Glutamatergic neuron (in vitro differentiated cells): Measurements from ENCODE around the gene MED12L. TPM values are rescaled to one million over a fixed set of nuclear protein-coding genes. Genes with fewer than 3 reads are reported as not detected.

Source experiments
- DNase-seq: peaks from one replicate; pipeline ENCODE4 v3.0.0; 2022
- H3K27ac Mint-ChIP-seq: one replicate; pipeline ENCODE4 v1.8.0; 2020; ENCODE audit warnings: mild to moderate bottlenecking, mixed read lengths, inconsistent platforms; ENCODE audit not compliant: unreplicated experiment
- H3K27me3 Mint-ChIP-seq: one replicate; pipeline ENCODE4 v1.8.0; 2020; ENCODE audit warnings: mild to moderate bottlenecking, moderate library complexity, mixed read lengths, inconsistent platforms; ENCODE audit not compliant: unreplicated experiment
- H3K36me3 Mint-ChIP-seq: one replicate; pipeline ENCODE4 v1.8.0; 2020; ENCODE audit warnings: mild to moderate bottlenecking, mixed read lengths, inconsistent platforms; ENCODE audit not compliant: unreplicated experiment
- H3K4me1 Mint-ChIP-seq: one replicate; pipeline ENCODE4 v1.8.0; 2020; ENCODE audit warnings: mild to moderate bottlenecking, low read depth, mixed read lengths, inconsistent platforms; ENCODE audit not compliant: unreplicated experiment
- H3K4me3 Mint-ChIP-seq: one replicate; pipeline ENCODE4 v1.8.0; 2020; ENCODE audit warnings: mild to moderate bottlenecking, mixed read lengths, inconsistent platforms; ENCODE audit not compliant: unreplicated experiment
- H3K9me3 Mint-ChIP-seq: one replicate; pipeline ENCODE4 v1.8.0; 2020; ENCODE audit warnings: mild to moderate bottlenecking, moderate library complexity, mixed read lengths, inconsistent platforms; ENCODE audit not compliant: unreplicated experiment
- total RNA-seq: library from RNA; stranded (reverse); fragmentation: NEBNext Ultra II Directional; extraction: Animal tissue kit (Norgen Biotek cat#: 25700); gene quantifications from one replicate; pipeline ENCODE4 v1.2.1, GENCODE V29; 2021; ENCODE audit not compliant: unreplicated experiment
- TF ChIP-seq, protein P1 (sequence below): fragments of 200-600 bp; sonication (generic); IDR thresholded peaks from one replicate; pipeline ENCODE4 v1.5.0; 2021; ENCODE audit not compliant: partially characterized antibody, unreplicated experiment

Gene MED12L
- total RNA-seq, 1 donor from 2014 or later = 7.8 TPM

DNA sequence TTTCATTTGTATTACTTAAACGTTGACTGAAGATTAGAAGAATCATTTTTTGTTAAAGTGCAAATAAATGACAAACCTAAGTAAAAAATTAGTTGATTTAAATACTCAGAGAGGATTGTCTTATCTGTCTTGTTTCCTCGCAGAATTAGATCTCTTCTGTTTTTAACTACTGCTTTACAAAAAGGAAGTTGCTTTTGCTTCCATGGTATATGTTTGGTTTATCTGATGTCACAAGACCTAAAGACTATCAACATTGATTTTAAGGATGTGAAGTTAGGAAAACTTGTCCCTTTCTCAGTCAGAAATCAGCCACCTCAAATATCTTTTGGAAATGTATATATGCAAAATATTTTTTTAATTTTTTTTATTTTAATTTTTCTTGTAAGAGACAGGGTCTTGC lies 88.9 kb downstream of the MED12L start:
- Mint-ChIP-seq H3K27me3 (no peaks in the 10 kb centered on the region), H3K4me3 (no peak overlapping the region), H3K27ac (no peak overlapping the region), H3K9me3 (no peaks in the 10 kb centered on the region), H3K36me3 (no peaks in the 10 kb centered on the region), H3K4me1 (no peaks in the 10 kb centered on the region)
- DNase-seq = no peak
- TF ChIP-seq, protein P1, sequence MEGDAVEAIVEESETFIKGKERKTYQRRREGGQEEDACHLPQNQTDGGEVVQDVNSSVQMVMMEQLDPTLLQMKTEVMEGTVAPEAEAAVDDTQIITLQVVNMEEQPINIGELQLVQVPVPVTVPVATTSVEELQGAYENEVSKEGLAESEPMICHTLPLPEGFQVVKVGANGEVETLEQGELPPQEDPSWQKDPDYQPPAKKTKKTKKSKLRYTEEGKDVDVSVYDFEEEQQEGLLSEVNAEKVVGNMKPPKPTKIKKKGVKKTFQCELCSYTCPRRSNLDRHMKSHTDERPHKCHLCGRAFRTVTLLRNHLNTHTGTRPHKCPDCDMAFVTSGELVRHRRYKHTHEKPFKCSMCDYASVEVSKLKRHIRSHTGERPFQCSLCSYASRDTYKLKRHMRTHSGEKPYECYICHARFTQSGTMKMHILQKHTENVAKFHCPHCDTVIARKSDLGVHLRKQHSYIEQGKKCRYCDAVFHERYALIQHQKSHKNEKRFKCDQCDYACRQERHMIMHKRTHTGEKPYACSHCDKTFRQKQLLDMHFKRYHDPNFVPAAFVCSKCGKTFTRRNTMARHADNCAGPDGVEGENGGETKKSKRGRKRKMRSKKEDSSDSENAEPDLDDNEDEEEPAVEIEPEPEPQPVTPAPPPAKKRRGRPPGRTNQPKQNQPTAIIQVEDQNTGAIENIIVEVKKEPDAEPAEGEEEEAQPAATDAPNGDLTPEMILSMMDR = no peak

DNA sequence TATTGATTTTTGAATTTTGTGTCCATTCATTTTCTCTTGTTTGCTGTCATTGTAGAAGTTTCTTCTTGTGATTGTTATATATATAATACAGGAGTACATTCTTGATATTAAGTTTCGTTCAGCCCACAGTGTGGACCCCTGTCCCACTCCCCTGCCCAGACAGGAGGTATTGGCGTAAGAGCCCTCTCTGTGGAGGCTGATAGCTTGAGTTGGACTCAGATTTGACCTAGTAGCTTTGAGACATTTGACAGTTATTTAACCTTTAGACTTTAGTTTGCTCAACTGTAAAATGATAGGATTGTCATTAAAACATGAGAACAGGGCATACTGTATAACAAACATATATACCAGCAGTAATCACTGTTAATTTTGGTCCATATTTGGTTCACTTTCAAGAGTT lies 90.5 kb downstream of the MED12L start:
- no peak overlapping the region for H3K27ac Mint-ChIP-seq
- H3K36me3 Mint-ChIP-seq = no peaks in the 10 kb centered on the region
- H3K27me3 Mint-ChIP-seq = no peaks in the 10 kb centered on the region
- no peaks in the 10 kb centered on the region for H3K9me3 Mint-ChIP-seq
- H3K4me3 Mint-ChIP-seq = no peak overlapping the region
- TF ChIP-seq, protein P1 = no peak
- no peak for DNase-seq
- peaks cover 3% of the 10 kb centered on the region for H3K4me1 Mint-ChIP-seq

DNA sequence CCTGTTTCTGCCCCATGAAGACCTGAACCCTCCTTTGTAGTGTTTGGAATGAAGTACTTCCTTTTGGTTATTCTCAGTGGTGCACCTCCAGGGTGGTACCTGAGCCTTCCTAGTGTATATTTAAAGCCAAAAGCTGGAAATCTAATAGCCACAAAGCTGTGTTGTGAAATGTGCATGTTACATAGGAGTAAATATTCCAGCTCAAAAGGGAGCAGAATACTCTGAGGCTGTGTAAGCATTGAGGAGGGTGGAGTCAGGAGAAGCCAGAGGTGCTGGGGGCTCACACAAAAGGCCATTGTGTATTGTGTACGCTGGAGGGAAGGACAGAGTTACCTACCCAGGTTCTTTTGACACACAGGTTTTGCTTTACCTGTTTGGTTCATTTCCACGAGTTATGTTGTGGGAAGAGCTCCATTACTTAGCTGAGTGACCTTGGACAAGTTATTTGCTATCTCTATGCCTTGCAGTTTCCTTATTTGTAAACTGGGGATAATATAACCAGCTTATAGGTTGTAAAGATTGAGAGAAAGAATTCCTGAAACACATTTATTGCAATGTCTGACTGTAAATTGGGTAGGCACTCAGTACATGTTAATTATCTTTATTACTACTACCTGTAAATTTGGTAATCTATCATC lies 92.9 kb downstream of the MED12L start:
- Mint-ChIP-seq H3K4me1 (peaks cover 3% of the 10 kb centered on the region), H3K36me3 (no peaks in the 10 kb centered on the region), H3K27ac (no peak overlapping the region), H3K4me3 (no peak overlapping the region), H3K27me3 (no peaks in the 10 kb centered on the region), H3K9me3 (no peaks in the 10 kb centered on the region)
- no peak for DNase-seq
- TF ChIP-seq, protein P1 = no peak

DNA sequence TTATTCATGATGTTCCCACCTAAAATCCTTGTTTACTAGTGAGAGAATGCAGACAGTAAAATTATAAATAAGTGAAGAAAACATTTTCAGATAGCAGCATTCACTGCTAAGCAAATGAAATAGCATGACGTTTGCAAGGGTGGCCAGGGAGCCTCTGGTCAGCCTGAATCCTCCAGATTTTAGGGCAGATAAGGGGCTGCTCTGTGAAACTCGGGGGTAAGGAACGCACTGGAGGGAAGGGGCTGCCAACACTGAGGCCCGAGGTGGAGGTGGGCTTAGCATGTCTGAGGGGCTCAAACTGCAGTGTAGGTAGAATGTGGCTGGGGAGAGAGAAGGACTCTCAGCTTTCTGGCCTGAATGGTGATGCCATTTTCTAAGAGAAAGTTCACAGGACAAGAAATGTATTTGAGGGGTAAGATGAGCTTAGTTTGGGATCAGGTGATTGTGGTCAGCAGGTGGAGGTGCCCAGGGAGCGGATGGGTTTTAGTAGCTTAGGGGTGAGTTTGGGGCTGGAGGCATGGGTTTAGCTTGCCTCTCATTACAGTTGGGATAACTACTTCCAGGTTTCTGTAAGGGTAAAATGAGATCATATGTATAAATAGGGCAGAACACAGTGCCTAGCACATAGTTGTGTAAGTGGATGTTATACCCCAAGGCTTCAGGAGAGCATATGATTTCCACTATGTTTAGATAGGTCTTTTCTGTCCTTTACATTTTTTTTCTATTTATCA lies 97.0 kb downstream of the MED12L start:
- H3K27me3 Mint-ChIP-seq = no peaks in the 10 kb centered on the region
- H3K4me1 Mint-ChIP-seq = peaks cover 3% of the 10 kb centered on the region
- no peaks in the 10 kb centered on the region for H3K36me3 Mint-ChIP-seq
- no peaks in the 10 kb centered on the region for H3K9me3 Mint-ChIP-seq
- TF ChIP-seq, protein P1 = no peak
- H3K27ac Mint-ChIP-seq = no peak overlapping the region
- DNase-seq = no peak
- H3K4me3 Mint-ChIP-seq = no peak overlapping the region

DNA sequence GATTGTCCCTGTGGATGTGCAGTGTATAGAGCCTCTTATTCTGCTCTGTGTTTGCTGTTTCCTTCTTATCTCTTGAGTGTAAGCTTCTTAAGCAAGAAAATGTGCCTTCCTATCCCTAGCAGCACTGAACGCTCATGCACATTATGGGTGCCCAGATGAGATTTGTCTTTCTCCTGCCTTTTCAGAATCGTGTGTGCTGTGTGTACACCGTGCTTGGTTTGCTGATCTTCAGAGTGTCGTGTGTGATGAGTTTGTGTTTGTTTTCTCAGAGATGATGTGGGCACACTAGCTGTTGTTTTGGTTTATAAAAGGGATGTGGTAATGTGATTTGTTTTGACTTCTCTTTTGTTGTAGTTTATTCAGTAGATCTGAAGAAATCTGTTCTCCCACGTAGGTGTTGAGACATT lies 97.8 kb downstream of the MED12L start:
- Mint-ChIP-seq H3K9me3 (no peaks in the 10 kb centered on the region), H3K27ac (no peak overlapping the region), H3K4me1 (peaks cover 3% of the 10 kb centered on the region)

More for the DNA sequence above, 97.8 kb downstream of the MED12L start:
- Mint-ChIP-seq H3K27me3 (no peaks in the 10 kb centered on the region), H3K4me3 (no peak overlapping the region), H3K36me3 (no peaks in the 10 kb centered on the region)
- TF ChIP-seq, protein P1 = no peak
- DNase-seq = no peak
